Endothelial cell of umbilical vein (primary cell): ENCODE measurements around the gene ALG6. TPM values are rescaled to one million over a fixed set of nuclear protein-coding genes. Genes with fewer than 3 reads are reported as not detected.
"Not testable (repeated sequence)": the region's sequence is repeated elsewhere in the genome, so short reads cannot be mapped to it uniquely, and the experiment has no call there.

Experiments used
- BruUV-seq: library from RNA; stranded (reverse); fragments of 400-500 nt; replicated peaks from 2 replicates; lab custom pipeline; 2021; lab: Mats Ljungman, UMichigan
- CTCF ChIA-PET: fragments of 300-600, 350-600 bp; sonication (Branson Sonifier 250); formaldehyde crosslinking; loops from one replicate; lab custom pipeline; 2021; ENCODE audit warnings: antibody characterized with exemption, inconsistent platforms; lab: Charles Lee
- POLR2A ChIA-PET: fragments of 300-600, 350-600 bp; sonication (Branson Sonifier 250); formaldehyde crosslinking; loops from one replicate; lab custom pipeline; 2021; ENCODE audit warnings: antibody characterized with exemption, inconsistent platforms; lab: Charles Lee
- DNase-seq: peaks from one replicate; pipeline ENCODE4 v3.0.0-alpha.2; 2011; ENCODE audit warnings: low read depth, low spot score
- FAIRE-seq: peaks from 2 replicates; lab custom pipeline; 2011; peaks lifted over from hg19 to GRCh38; lab: Jason Lieb, UNC
- H2AFZ ChIP-seq: 2 replicates; pipeline ENCODE4 v1.6.0; 2012; ENCODE audit warnings: low read depth, low read length, control low read depth, inconsistent platforms
- H3K27ac ChIP-seq: 2 replicates; pipeline ENCODE4 v1.5.1; 2011; ENCODE audit warnings: low read depth, mild to moderate bottlenecking, control low read depth, low read length, moderate library complexity; ENCODE audit not compliant: insufficient read depth
- H3K27me3 ChIP-seq, 2 experiments: 2 replicates each; pipeline versions ENCODE4 v1.6.0 to v1.6.1; 2011; ENCODE audit warnings: low read length in 2 of 2, mixed read lengths in 1 of 2; ENCODE audit not compliant: control insufficient read depth in 2 of 2, insufficient read depth in 2 of 2
- H3K36me3 ChIP-seq, 2 experiments: 2 replicates in 1 of 2; 3 replicates in 1 of 2; pipeline ENCODE4 v1.5.1; 2011; ENCODE audit warnings: low read length in 2 of 2, mild to moderate bottlenecking in 1 of 2, moderate library complexity in 1 of 2; ENCODE audit not compliant: control insufficient read depth in 2 of 2, insufficient read depth in 2 of 2; ENCODE audit errors: extremely low read depth in 1 of 2
- H3K4me1 ChIP-seq: 3 replicates; pipeline ENCODE4 v1.5.1; 2011; ENCODE audit warnings: mild to moderate bottlenecking, low read length; ENCODE audit not compliant: control insufficient read depth, insufficient read depth; ENCODE audit errors: extremely low read depth
- H3K4me2 ChIP-seq: 2 replicates; pipeline ENCODE4 v1.6.1; 2011; ENCODE audit warnings: low read length, control low read depth, mixed read lengths; ENCODE audit not compliant: insufficient read depth
- H3K4me3 ChIP-seq, 3 experiments: fragments of 200-600 bp in 1 of 3; sonication (generic), shearing (Covaris generic) in 1 of 3; replicated peaks in 1 of 3; 2 replicates each; pipeline ENCODE4 v1.5.1; 2011 to 2016; ENCODE audit warnings: control low read depth in 3 of 3, low read length in 3 of 3, mild to moderate bottlenecking in 2 of 3, inconsistent platforms in 1 of 3, low read depth in 1 of 3, moderate library complexity in 1 of 3; ENCODE audit not compliant: insufficient read depth in 1 of 3
- H3K79me2 ChIP-seq: 2 replicates; pipeline ENCODE4 v1.6.0; 2012; ENCODE audit warnings: low read length, inconsistent platforms; ENCODE audit not compliant: control insufficient read depth, insufficient read depth
- H3K9ac ChIP-seq: replicated peaks from 2 replicates; pipeline ENCODE3; 2011; ENCODE audit warnings: low read length, control low read depth; ENCODE audit not compliant: insufficient read depth; ENCODE audit errors: extremely low read depth
- H3K9me1 ChIP-seq: replicated peaks from 3 replicates; pipeline ENCODE4 v1.6.0; 2011; ENCODE audit warnings: mild to moderate bottlenecking, low read length; ENCODE audit not compliant: control insufficient read depth, insufficient read depth; ENCODE audit errors: extremely low read depth
- H3K9me3 ChIP-seq: replicated peaks from 2 replicates; pipeline ENCODE4 v1.5.1; 2012; ENCODE audit warnings: low read length, inconsistent platforms; ENCODE audit not compliant: control insufficient read depth, insufficient read depth
- H4K20me1 ChIP-seq: replicated peaks from 2 replicates; pipeline ENCODE3; 2011; ENCODE audit warnings: mild to moderate bottlenecking, low read length; ENCODE audit not compliant: control insufficient read depth, insufficient read depth; ENCODE audit errors: extremely low read depth
- EZH2 ChIP-seq: IDR thresholded peaks from 2 replicates; pipeline ENCODE4 v1.6.1; 2012; ENCODE audit warnings: borderline replicate concordance, low read depth, mild to moderate bottlenecking, moderate library complexity, low read length, inconsistent platforms; ENCODE audit not compliant: severe bottlenecking
- FOS ChIP-seq: IDR thresholded peaks from 2 replicates; pipeline ENCODE4 v1.6.1; 2011; ENCODE audit warnings: mild to moderate bottlenecking, low read length, moderate library complexity, borderline replicate concordance; ENCODE audit not compliant: insufficient read depth
- GATA2 ChIP-seq: IDR thresholded peaks from 2 replicates; pipeline ENCODE4 v1.7.0; 2011; ENCODE audit warnings: low read depth, mild to moderate bottlenecking, moderate library complexity, mixed read lengths, low read length; ENCODE audit not compliant: insufficient read length, insufficient read depth
- JUN ChIP-seq: IDR thresholded peaks from 2 replicates; pipeline ENCODE4 v1.6.1; 2011; ENCODE audit warnings: borderline replicate concordance, low read depth; ENCODE audit not compliant: insufficient read length, insufficient read depth
- MYC ChIP-seq: IDR thresholded peaks from one replicate; pipeline ENCODE4 v1.6.1; 2011; ENCODE audit warnings: mild to moderate bottlenecking, low read depth, low read length
- POLR2A ChIP-seq: IDR thresholded peaks from 2 replicates; pipeline ENCODE4 v1.6.1; 2012; ENCODE audit warnings: low read depth, mild to moderate bottlenecking, control low read depth, low read length
- POLR2AphosphoS5 ChIP-seq: IDR thresholded peaks from 2 replicates; pipeline ENCODE4 v1.6.1; 2012; ENCODE audit warnings: low read depth, mild to moderate bottlenecking, control low read depth, low read length, moderate library complexity; ENCODE audit not compliant: insufficient read depth
- dilution Hi-C: fragments of 300-500 bp; cut with MboI; formaldehyde crosslinking; loops from one replicate; pipeline ENCODE4 v1.15.0; 2019; ENCODE audit warnings: low sequenced_read_pairs; ENCODE audit not compliant: extremely low pct_ligation_motif_present
- intact Hi-C: fragments of 100-400 bp; cut with micrococcal nuclease; formaldehyde crosslinking; loops from one replicate; pipeline ENCODE4 v1.10.0; 2022
- polyA plus RNA-seq, 4 experiments: library from polyadenylated mRNA; depleted of rRNA in 3 of 4; stranded (reverse) in 3 of 4; unstranded in 1 of 4; fragments of >200 nt; gene quantifications; 2 replicates each; pipeline versions ENCODE4 v1.2.1 to v1.2.3, GENCODE V29; 2011 to 2012; ENCODE audit warnings: missing spikeins in 1 of 4
- total RNA-seq: library from RNA; stranded (reverse); gene quantifications from 2 replicates; pipeline ENCODE4 v1.2.3, GENCODE V29; 2021
- TF ChIP-seq, protein P1 (sequence below): IDR thresholded peaks from 2 replicates; pipeline ENCODE4 v1.6.1; 2011; ENCODE audit not compliant: insufficient read depth, insufficient read length
- TF ChIP-seq, protein P2 (sequence below), 2 donors: IDR thresholded peaks; 1 replicate in 1 of 2; 2 replicates in 1 of 2; pipeline ENCODE4 v1.5.1; 2011; ENCODE audit warnings: low read length in 2 of 2, mild to moderate bottlenecking in 2 of 2, moderate library complexity in 2 of 2, control low read depth in 1 of 2, inconsistent platforms in 1 of 2, low read depth in 1 of 2; ENCODE audit not compliant: insufficient read depth in 1 of 2; ENCODE audit errors: extremely low read depth in 1 of 2

The ALG6 gene
- total and polyA plus RNA-seq, 2 donors (not counting 3 experiments of a cell fraction or from before 2014, with no cell fraction given): 14.4 to 17.3 TPM

DNA sequence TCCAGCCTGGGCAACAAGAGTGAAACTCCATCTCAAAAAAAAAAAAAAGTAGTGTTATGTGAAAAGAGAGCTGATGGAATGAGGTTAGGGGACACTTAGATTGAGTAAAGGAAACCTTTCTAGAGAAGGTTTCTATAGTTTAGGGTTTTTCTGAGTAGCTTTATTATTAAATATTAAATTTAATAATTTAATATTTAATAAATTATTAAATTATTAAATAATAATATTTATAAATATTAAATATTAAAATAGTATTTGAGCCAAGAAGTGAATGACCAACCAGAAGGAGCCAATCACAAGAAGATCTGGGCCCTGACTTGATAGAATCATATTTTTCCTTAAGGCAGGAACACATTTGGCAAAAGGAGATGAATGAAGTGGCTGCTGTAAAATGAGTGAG lies 50.7 kb downstream of the ALG6 start:
- Histone ChIP-seq H3K9me3 (no peaks in the 10 kb centered on the region), H3K4me2 (no peak overlapping the region), H3K9ac (no peak overlapping the region), H3K79me2 (no peaks in the 10 kb centered on the region), H2AFZ (no peak overlapping the region), H3K36me3 (no peaks in the 10 kb centered on the region), H3K27ac (no peak overlapping the region), H3K4me3 (no peak overlapping the region), H4K20me1 (no peaks in the 10 kb centered on the region), H3K4me1 (no peaks in the 10 kb centered on the region), H3K27me3 (no peaks in the 10 kb centered on the region), H3K9me1 (no peaks in the 10 kb centered on the region)
- CTCF ChIA-PET: interaction anchor here (0.9 to 1.7 kb wide), 3 partner anchors 14 to 36 kb away, joined by 3 to 8 read pairs (median 3); no protein-coding TSS in a partner anchor
- dilution Hi-C loops (no loop called here), intact Hi-C loops (no loop called here)
- TF ChIP-seq, protein P1, sequence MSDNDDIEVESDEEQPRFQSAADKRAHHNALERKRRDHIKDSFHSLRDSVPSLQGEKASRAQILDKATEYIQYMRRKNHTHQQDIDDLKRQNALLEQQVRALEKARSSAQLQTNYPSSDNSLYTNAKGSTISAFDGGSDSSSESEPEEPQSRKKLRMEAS: no peak
- TF ChIP-seq JUN (no peak), FOS (no peak), POLR2A (no peak), EZH2 (no peak), GATA2 (no peak), POLR2AphosphoS5 (no peak), MYC (no peak)
- TF ChIP-seq, protein P2, sequence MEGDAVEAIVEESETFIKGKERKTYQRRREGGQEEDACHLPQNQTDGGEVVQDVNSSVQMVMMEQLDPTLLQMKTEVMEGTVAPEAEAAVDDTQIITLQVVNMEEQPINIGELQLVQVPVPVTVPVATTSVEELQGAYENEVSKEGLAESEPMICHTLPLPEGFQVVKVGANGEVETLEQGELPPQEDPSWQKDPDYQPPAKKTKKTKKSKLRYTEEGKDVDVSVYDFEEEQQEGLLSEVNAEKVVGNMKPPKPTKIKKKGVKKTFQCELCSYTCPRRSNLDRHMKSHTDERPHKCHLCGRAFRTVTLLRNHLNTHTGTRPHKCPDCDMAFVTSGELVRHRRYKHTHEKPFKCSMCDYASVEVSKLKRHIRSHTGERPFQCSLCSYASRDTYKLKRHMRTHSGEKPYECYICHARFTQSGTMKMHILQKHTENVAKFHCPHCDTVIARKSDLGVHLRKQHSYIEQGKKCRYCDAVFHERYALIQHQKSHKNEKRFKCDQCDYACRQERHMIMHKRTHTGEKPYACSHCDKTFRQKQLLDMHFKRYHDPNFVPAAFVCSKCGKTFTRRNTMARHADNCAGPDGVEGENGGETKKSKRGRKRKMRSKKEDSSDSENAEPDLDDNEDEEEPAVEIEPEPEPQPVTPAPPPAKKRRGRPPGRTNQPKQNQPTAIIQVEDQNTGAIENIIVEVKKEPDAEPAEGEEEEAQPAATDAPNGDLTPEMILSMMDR (IDR thresholded peaks at IDR 0.05; ENCODE audit: extremely low read depth in 1 of 2, insufficient read depth in 1 of 2, low read depth in 1 of 2, low read length in 2 of 2): no peak
- DNase-seq: no peak
- POLR2A ChIA-PET: no interaction called here
- no TSS peak for BruUV-seq
- no peak for FAIRE-seq

DNA sequence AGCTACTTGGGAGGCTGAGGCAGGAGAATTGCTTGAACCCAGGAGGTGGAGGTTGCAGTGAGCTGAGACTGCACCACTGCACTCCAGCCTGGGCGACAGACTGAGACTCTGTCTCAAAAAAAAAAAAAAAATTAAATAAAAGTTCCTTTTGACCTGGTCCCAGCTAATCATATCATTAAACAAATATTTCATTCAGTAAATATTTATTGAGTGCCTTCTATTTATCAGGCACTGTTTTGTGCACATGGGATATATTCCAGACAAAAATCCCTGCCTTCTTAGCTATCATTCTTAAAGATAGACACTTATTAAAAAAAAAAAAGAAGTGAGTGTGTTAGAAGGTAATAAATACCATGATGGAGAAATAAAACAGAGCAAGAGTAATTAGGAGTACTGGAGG lies 53.3 kb downstream of the ALG6 start:
- H3K79me2 ChIP-seq, H2AFZ ChIP-seq, FAIRE-seq, POLR2A ChIA-PET, DNase-seq, H3K9me1 ChIP-seq, intact Hi-C loops, H3K27me3 ChIP-seq, CTCF ChIA-PET, H4K20me1 ChIP-seq, H3K9ac ChIP-seq, H3K4me1 ChIP-seq, H3K36me3 ChIP-seq, BruUV-seq, H3K27ac ChIP-seq, dilution Hi-C loops, H3K4me2 ChIP-seq, H3K4me3 ChIP-seq, H3K9me3 ChIP-seq: not testable (repeated sequence)
